Measurements from ENCODE around the gene BICC1. TPM values are rescaled to one million over a fixed set of nuclear protein-coding genes. Genes with fewer than 3 reads are reported as not detected.

Gene BICC1
- total and polyA plus RNA-seq, 4 donors: 5.9 to 54.2 (median 22.2) TPM

DNA sequence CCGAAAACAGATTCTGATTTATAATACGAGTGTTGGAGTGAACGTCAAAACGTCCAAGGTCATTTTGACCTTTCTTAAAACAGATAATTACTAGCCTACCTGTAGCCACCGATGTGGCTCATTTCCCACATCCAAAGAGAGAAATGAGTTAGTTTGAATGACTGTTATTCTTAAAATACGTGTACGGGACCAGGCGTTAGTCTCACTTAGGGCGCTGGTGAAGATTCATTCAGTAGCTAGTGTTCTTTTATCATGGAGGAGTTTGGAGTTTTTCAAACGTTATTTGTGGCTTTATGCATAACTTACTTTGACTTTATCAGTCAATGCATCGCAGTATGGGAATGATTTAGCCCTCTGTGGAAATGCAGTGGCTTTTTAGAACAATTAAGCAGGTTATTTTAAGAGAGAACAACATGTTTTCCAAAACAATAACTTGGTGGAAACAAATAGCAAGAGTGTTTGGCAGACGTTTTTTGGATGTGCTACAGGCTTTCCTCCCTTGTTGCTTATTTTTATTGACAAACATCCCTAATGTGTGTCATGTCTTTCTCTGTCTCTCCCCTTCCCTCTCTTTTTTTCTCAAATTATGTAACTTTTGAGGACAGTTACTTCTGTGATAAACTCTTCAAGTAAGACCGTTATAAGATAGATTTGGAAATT lies 1.6 kb downstream of the BICC1 start:
- 0% methylated on average over 1 of the region's 13 CpGs for WGBS (ENCODE audit: insufficient coverage)
- H3K4me3 ChIP-seq (ENCODE audit: low read depth, low read length): peak overlapping the region; percentile 77
- peak overlapping the region; percentile 86 for H3K27ac ChIP-seq (ENCODE audit: low read depth, low read length)
- peaks cover 16% of the 10 kb centered on the region for H3K4me1 ChIP-seq (ENCODE audit: control insufficient read depth, insufficient read depth, low read length)
- H3K27me3 ChIP-seq (ENCODE audit: control insufficient read depth, insufficient read depth, low read length): no peaks in the 10 kb centered on the region
- DNase-seq (ENCODE audit: low read depth in 4 of 6, low spot score in 6 of 6): peak in 1 of 6 donors; percentile 3
- no peaks in the 10 kb centered on the region for H3K9me3 ChIP-seq (ENCODE audit: control insufficient read depth, insufficient read depth, low read length)
- H3K36me3 ChIP-seq (ENCODE audit: control insufficient read depth, insufficient read depth, low read length): no peaks in the 10 kb centered on the region

DNA sequence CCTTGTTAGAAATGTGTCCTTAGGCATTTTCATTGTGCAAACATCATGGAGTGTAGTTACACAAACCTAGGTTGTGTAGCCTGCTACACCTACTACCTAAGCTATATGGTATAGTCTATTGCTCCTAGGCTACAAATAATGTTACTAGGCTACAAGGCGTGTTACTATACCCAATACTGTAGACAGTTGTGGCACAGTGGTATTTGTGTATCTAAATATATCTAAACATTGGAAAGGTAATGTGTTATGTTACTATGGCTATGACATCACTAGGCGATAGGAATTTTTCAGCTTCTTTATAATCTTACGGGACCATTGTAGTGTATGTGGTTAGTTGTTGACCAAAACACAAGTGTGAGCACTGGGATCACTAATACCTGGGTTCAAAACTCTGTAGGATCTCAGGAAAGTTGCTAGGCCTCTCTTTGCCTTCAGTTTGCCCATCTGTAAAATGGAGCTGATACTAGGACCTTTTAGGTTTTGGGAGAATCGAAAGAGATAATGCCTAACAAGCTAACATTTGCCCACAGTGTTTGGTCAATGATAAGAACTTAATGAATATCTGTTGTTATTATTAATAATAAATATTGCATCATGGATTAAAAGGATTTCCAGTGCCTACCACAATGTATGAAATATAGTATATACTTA lies 2.7 kb downstream of the BICC1 start:
- Histone ChIP-seq H3K9me3 (ENCODE audit: control insufficient read depth, insufficient read depth, low read length) (no peaks in the 10 kb centered on the region), H3K4me3 (ENCODE audit: low read depth, low read length) (no peak overlapping the region), H3K36me3 (ENCODE audit: control insufficient read depth, insufficient read depth, low read length) (no peaks in the 10 kb centered on the region), H3K27ac (ENCODE audit: low read depth, low read length) (peak overlapping the region; percentile 0), H3K4me1 (ENCODE audit: control insufficient read depth, insufficient read depth, low read length) (peaks cover 16% of the 10 kb centered on the region), H3K27me3 (ENCODE audit: control insufficient read depth, insufficient read depth, low read length) (no peaks in the 10 kb centered on the region)
- WGBS (ENCODE audit: insufficient coverage): 100% methylated on average over 2 of the region's 4 CpGs
- no peak for DNase-seq (ENCODE audit: low read depth in 4 of 6, low spot score in 6 of 6)

DNA sequence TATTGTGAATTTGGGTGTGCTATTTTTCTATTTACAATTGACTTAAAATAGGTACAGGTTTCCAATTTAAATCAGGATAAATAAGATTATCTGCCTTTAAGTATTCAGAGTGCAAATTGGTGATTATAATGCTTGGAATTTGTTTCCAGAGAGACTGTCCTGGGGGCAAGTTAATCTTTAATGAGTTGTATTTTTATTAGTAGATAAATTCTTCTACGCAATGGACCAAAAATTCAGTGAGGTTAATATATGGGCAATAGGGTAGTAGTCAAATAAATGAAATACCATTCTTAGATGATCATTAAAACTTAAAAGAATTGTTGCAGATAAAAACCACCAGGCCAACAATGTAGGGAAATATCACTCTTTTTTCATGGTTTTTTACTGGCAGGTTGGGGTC lies 3.4 kb downstream of the BICC1 start:
- H3K4me3 ChIP-seq (ENCODE audit: low read depth, low read length): no peak overlapping the region
- no peaks in the 10 kb centered on the region for H3K9me3 ChIP-seq (ENCODE audit: control insufficient read depth, insufficient read depth, low read length)
- H3K27ac ChIP-seq (ENCODE audit: low read depth, low read length): no peak overlapping the region
- no CpG with 5 or more reads among the region's 1 CpG for WGBS (ENCODE audit: insufficient coverage)
- no peaks in the 10 kb centered on the region for H3K27me3 ChIP-seq (ENCODE audit: control insufficient read depth, insufficient read depth, low read length)
- no peaks in the 10 kb centered on the region for H3K36me3 ChIP-seq (ENCODE audit: control insufficient read depth, insufficient read depth, low read length)
- DNase-seq (ENCODE audit: low read depth in 4 of 6, low spot score in 6 of 6): no peak
- peaks cover 16% of the 10 kb centered on the region for H3K4me1 ChIP-seq (ENCODE audit: control insufficient read depth, insufficient read depth, low read length)

DNA sequence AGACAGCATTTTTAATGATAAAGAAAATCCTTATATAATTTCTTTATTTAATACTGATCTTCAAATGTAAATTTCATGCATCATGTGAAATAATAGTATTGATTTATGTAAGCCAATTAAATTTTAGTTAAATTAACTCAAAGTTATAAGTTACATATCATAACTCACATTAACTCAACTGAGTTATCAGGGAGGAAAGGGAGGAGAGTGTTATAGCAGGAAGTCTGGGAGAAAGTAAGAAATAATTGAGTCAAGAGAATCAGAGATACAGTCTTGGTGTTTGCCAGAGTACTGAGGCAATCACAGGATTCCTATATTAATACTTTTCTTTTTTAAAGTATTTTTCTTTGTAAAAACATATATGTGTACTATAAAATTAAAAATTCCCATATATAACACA lies 4.0 kb downstream of the BICC1 start:
- Histone ChIP-seq H3K27ac (ENCODE audit: low read depth, low read length) (no peak overlapping the region), H3K27me3 (ENCODE audit: control insufficient read depth, insufficient read depth, low read length) (no peaks in the 10 kb centered on the region), H3K9me3 (ENCODE audit: control insufficient read depth, insufficient read depth, low read length) (no peaks in the 10 kb centered on the region), H3K4me1 (ENCODE audit: control insufficient read depth, insufficient read depth, low read length) (peaks cover 14% of the 10 kb centered on the region), H3K4me3 (ENCODE audit: low read depth, low read length) (no peak overlapping the region), H3K36me3 (ENCODE audit: control insufficient read depth, insufficient read depth, low read length) (no peaks in the 10 kb centered on the region)
- DNase-seq (ENCODE audit: low read depth in 4 of 6, low spot score in 6 of 6): no peak

DNA sequence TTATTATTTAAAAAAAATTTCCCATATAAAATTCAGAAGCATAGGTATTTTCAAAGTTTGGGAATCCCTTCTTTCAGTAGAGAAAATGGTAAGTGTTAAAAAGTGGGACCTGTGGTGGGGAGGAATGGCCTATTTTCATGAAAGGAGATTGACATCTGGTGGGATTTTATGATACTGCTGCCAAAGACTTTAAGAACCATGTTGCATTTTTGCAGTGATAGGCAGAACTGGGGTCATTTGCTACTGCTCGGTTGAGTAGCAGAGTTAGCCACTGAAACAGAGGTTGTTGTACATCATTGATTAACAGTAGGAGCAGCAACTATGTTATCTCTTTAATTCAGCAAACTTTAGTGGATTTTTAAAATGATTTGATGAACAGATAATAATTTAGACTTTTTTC lies 4.4 kb downstream of the BICC1 start:
- Histone ChIP-seq H3K4me1 (ENCODE audit: control insufficient read depth, insufficient read depth, low read length) (peaks cover 10% of the 10 kb centered on the region), H3K27me3 (ENCODE audit: control insufficient read depth, insufficient read depth, low read length) (no peaks in the 10 kb centered on the region), H3K27ac (ENCODE audit: low read depth, low read length) (no peak overlapping the region), H3K4me3 (ENCODE audit: low read depth, low read length) (no peak overlapping the region), H3K9me3 (ENCODE audit: control insufficient read depth, insufficient read depth, low read length) (no peaks in the 10 kb centered on the region), H3K36me3 (ENCODE audit: control insufficient read depth, insufficient read depth, low read length) (no peaks in the 10 kb centered on the region)
- no peak for DNase-seq (ENCODE audit: low read depth in 4 of 6, low spot score in 6 of 6)
- 86% methylated on average over 1 of the region's 1 CpG for WGBS (ENCODE audit: insufficient coverage)

DNA sequence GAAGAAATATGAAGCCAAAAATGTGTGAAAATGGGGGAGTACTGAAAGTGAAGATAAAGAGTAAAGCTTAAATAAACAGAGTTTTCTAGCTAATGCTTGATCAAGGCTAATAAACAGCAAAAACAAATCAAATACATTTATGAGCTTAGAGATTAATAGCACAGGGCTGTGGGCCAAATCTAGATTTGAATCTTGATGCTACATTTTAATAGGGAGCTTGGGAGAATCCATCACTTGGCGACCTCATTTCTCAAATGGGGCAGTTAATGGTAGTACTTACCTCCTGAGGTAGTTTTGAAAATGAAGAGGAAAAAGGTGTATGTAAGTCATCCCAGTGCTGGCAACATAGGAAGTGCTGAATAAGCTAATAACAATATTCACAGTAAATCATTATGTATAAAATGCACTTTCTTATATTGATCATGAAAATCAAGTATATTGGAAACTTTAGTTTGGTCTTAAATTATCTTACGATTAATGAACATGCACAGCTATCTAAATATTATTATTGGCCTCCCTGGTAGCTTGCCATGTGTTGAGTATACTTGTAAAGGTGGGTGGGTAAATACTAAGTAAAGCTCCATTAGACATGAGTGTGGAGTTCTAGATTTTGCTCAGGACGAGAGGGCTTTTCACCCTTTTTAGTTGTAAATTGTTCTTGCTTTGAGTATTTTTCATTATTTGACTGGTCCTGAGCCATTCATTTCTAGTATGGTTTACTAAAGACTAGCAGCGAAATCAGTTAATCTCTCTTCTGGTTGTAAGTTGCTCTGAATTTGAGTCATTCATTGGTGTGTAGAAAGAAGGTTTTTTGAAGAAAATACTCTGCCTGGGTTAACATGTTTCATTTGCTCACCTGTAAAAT lies 5.1 kb downstream of the BICC1 start:
- H3K9me3 ChIP-seq (ENCODE audit: control insufficient read depth, insufficient read depth, low read length): no peaks in the 10 kb centered on the region
- H3K4me3 ChIP-seq (ENCODE audit: low read depth, low read length): no peak overlapping the region
- no peaks in the 10 kb centered on the region for H3K36me3 ChIP-seq (ENCODE audit: control insufficient read depth, insufficient read depth, low read length)
- no peak overlapping the region for H3K27ac ChIP-seq (ENCODE audit: low read depth, low read length)
- peaks cover 8% of the 10 kb centered on the region for H3K4me1 ChIP-seq (ENCODE audit: control insufficient read depth, insufficient read depth, low read length)
- H3K27me3 ChIP-seq (ENCODE audit: control insufficient read depth, insufficient read depth, low read length): no peaks in the 10 kb centered on the region
- 100% methylated on average over 1 of the region's 4 CpGs for WGBS (ENCODE audit: insufficient coverage)
- DNase-seq (ENCODE audit: low read depth in 4 of 6, low spot score in 6 of 6): no peak

DNA sequence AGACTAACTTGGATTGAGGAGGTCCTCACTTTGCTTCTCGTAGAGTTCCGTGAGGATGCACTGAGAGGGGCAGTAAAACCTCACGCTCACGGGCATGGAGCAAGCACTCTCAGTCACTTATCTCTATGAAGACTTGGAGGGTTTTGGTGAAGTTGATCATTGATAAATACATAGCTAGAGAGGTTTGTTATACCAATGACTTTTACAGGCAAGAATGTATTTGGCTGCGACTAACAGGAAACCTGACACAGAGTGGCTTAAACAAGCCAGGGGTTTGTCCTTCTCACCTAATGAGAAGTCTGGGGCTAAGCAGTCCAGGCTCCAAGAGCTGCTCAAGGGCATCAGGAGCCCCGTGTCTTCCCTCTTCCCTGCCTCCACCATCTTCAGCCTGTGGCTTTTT lies 6.1 kb downstream of the BICC1 start:
- 93% methylated on average over 1 of the region's 6 CpGs for WGBS (ENCODE audit: insufficient coverage)
- no peak for DNase-seq (ENCODE audit: low read depth in 4 of 6, low spot score in 6 of 6)
- H3K27ac ChIP-seq (ENCODE audit: low read depth, low read length): no peak overlapping the region
- no peaks in the 10 kb centered on the region for H3K27me3 ChIP-seq (ENCODE audit: control insufficient read depth, insufficient read depth, low read length)
- H3K9me3 ChIP-seq (ENCODE audit: control insufficient read depth, insufficient read depth, low read length): no peaks in the 10 kb centered on the region
- no peaks in the 10 kb centered on the region for H3K36me3 ChIP-seq (ENCODE audit: control insufficient read depth, insufficient read depth, low read length)
- H3K4me3 ChIP-seq (ENCODE audit: low read depth, low read length): no peak overlapping the region
- H3K4me1 ChIP-seq (ENCODE audit: control insufficient read depth, insufficient read depth, low read length): peaks cover under 1% of the 10 kb centered on the region

DNA sequence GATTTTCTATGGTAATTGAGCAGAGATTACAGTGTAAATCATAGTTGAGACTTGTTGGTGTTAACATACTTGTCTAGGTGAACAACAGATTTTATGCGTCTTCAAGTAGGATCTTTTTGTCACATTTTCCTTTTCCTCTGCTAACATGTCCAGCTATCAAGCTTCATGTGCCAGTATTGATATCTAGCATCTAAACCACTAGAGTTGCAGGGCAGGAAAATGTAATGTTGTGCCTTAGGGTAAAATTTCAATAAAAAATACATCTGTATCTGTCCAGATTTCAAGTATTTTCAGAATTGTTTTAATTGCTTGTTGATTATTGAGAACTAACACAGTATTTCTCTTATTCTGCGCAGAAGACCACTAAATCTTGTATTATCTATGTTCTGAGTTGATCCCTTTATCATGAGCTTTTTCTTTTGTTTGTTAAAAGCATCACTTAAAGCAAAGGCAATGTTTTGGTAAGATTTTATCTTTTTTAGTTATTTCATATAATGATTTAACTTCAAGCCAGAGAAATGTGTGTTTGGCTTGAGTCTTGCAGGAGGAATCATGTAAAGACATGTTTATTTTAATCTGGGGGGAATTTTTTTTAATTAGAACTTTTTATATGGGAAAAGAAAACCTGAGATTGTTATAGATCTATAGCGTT lies 16.5 kb downstream of the BICC1 start:
- WGBS (ENCODE audit: insufficient coverage): no CpG with 5 or more reads among the region's 3 CpGs
- H3K4me3 ChIP-seq (ENCODE audit: low read depth, low read length): no peak overlapping the region
- no peaks in the 10 kb centered on the region for H3K27me3 ChIP-seq (ENCODE audit: control insufficient read depth, insufficient read depth, low read length)
- no peak overlapping the region for H3K27ac ChIP-seq (ENCODE audit: low read depth, low read length)
- peaks cover 15% of the 10 kb centered on the region for H3K9me3 ChIP-seq (ENCODE audit: control insufficient read depth, insufficient read depth, low read length)
- no peaks in the 10 kb centered on the region for H3K36me3 ChIP-seq (ENCODE audit: control insufficient read depth, insufficient read depth, low read length)
- no peak for DNase-seq (ENCODE audit: low read depth in 4 of 6, low spot score in 6 of 6)
- no peaks in the 10 kb centered on the region for H3K4me1 ChIP-seq (ENCODE audit: control insufficient read depth, insufficient read depth, low read length)

DNA sequence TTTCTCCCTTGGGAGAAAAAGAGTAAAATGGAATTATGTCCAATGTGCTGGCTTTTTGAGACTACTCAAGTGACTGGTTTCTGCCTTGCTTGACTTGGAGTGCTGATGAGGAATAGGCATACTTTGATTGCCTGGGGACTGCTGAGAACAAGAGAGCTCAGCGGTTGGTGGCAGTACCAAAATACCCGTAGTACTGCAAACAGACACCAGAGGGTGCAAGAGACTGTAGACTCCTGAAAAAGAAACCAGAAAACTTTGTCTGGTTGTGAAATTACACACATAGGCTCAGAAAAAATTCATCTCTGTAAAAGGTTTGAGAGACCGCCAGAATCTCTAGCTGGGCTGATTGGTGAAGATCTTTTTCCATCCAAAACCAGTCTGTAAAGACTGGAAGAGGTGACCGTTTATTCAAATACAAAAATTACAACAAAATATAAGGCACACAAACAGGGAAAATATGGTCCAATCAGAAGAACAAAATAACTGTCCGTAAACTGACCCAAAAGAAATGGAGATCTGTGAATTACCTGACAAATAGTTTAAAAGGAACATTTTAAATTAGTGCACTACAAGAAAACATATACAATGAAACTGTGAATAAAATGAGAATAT lies 18.5 kb downstream of the BICC1 start:
- Histone ChIP-seq H3K4me3 (ENCODE audit: low read depth, low read length) (no peak overlapping the region), H3K4me1 (ENCODE audit: control insufficient read depth, insufficient read depth, low read length) (no peaks in the 10 kb centered on the region), H3K27ac (ENCODE audit: low read depth, low read length) (no peak overlapping the region), H3K9me3 (ENCODE audit: control insufficient read depth, insufficient read depth, low read length) (peaks cover 20% of the 10 kb centered on the region), H3K27me3 (ENCODE audit: control insufficient read depth, insufficient read depth, low read length) (no peaks in the 10 kb centered on the region), H3K36me3 (ENCODE audit: control insufficient read depth, insufficient read depth, low read length) (no peaks in the 10 kb centered on the region)
- DNase-seq (ENCODE audit: low read depth in 4 of 6, low spot score in 6 of 6): peak in 2 of 6 donors; percentile 23 to 63
- no CpG with 5 or more reads among the region's 5 CpGs for whole genome bisulfite sequencing (ENCODE audit: insufficient coverage)

Measured in spinal cord (tissue), 10 donors.